ENCODE results near the gene NACC1.

NACC1 gene

GRCh38 chr19:13093407-13094105 lies 24.5 kb upstream of the NACC1 start:
- peak; percentile 96 for DNase-seq (ENCODE audit: low spot score)
- TF ChIP-seq, protein P1, sequence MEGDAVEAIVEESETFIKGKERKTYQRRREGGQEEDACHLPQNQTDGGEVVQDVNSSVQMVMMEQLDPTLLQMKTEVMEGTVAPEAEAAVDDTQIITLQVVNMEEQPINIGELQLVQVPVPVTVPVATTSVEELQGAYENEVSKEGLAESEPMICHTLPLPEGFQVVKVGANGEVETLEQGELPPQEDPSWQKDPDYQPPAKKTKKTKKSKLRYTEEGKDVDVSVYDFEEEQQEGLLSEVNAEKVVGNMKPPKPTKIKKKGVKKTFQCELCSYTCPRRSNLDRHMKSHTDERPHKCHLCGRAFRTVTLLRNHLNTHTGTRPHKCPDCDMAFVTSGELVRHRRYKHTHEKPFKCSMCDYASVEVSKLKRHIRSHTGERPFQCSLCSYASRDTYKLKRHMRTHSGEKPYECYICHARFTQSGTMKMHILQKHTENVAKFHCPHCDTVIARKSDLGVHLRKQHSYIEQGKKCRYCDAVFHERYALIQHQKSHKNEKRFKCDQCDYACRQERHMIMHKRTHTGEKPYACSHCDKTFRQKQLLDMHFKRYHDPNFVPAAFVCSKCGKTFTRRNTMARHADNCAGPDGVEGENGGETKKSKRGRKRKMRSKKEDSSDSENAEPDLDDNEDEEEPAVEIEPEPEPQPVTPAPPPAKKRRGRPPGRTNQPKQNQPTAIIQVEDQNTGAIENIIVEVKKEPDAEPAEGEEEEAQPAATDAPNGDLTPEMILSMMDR (IDR thresholded peaks at IDR 0.05; ENCODE audit: extremely low read depth, missing control alignments) = peak; percentile 83

DNA sequence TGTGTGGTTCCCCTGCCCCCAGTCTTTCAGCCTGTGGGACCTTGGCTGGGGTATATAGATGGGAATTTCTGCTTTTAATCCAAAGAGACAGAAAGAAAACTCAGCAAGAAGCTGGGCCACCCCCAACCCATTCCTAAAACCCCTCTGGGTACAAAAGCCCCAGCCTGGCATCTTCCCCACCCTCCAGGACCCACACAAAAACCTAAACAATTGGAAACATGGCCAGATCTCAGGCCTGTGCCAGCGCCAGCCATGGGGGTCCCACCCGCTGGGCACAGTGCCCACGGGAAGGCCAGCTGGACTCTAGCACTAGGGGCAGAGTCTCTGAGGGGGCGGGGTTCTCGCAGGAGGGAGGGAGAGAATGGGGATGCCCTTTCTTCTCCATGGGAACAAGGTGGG lies 24.0 kb upstream of the NACC1 start:
- TF ChIP-seq, protein P1 (IDR thresholded peaks at IDR 0.05; ENCODE audit: extremely low read depth, missing control alignments) = no peak
- no peak for DNase-seq (ENCODE audit: low spot score)

DNA sequence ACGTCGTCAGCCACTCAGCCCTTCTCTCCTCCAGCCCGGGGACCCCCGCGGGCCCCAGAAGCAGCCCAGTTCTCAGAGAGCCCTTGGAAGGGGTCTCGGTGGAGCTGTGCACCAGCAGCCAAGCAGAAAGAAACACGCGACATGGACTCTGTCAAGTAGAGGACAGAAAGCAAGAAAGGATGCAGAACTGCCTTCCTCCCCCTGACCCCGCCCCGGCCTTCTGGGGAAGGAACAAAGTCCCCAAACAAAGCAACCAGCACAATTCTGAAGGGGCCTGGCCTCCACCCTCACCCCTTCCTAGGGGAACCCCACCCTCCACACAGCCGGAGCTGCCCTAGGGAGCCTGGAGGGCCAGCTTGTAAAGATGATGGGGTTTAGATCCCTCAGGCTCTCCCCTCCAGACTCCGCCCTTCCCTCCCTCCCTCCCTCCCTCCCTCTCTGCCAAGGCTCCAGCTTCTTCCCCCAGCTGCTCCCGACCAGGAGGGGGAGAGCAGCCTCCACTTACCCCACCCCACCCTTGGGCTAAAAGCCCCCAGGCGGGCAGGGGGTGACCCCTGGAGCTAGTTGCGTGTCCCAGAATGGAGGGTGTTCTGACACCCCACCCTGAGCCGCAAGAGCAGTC lies 23.2 kb upstream of the NACC1 start:
- peak; percentile 76 for DNase-seq (ENCODE audit: low spot score)
- TF ChIP-seq, protein P1 (IDR thresholded peaks at IDR 0.05; ENCODE audit: extremely low read depth, missing control alignments) = no peak

GRCh38 chr19:13095393-13095784 lies 22.7 kb upstream of the NACC1 start:
- TF ChIP-seq, protein P1 (IDR thresholded peaks at IDR 0.05; ENCODE audit: extremely low read depth, missing control alignments) = no peak

DNA sequence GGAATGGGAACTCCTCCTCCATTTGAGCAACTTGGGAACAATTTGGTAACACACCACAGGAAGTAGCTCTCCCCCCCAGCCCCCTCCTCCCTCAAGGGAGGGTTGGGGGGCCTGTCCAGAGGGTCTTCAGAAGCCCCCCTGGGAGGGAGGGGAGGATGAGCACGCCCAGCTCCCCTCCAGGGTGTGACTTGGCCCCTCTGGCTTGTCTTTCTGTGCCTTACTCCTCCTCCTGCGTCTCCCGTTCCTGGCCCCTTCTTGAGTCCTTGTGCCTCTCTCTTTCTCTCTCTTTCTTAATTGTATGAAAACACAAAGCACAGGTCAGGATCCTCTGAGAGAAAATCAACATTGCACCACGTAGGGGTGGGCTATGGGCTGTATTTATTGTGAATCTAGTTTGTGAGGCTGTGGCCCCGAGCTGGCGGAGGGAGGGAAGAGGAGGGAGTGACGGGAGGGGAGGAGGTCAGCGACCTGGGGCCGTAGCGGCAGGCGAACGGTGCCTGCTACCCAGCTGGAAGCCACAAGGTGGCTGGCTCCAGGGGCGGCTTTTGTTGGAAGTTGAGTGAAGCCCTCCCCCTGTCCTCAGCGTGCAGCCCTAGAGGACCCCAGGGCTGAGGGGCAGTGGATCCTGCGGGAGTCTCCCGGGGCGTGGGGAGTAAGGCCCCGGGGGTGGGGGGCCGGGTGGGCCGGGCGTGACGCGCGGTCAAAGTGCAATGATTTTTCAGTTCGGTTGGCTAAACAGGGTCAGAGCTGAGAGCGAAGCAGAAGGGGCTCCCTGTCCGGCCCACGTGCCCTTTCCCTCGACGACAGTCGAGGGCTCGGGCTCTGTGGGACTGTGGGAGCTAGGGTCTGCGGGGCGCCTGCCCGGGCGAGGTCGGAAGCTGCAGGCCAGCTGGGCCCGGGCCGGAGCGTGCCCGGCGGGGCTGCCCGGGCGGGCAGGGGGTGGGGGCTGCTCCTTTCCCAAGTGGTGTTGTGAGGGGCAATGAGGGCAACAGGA lies 21.8 kb upstream of the NACC1 start:
- TF ChIP-seq, protein P1 (IDR thresholded peaks at IDR 0.05; ENCODE audit: extremely low read depth, missing control alignments) = no peak
- no peak for DNase-seq (ENCODE audit: low spot score)

More at GRCh38 chr19:13095393-13095784, 22.7 kb upstream of the NACC1 start:
- peak; percentile 69 for DNase-seq (ENCODE audit: low spot score)

DNA sequence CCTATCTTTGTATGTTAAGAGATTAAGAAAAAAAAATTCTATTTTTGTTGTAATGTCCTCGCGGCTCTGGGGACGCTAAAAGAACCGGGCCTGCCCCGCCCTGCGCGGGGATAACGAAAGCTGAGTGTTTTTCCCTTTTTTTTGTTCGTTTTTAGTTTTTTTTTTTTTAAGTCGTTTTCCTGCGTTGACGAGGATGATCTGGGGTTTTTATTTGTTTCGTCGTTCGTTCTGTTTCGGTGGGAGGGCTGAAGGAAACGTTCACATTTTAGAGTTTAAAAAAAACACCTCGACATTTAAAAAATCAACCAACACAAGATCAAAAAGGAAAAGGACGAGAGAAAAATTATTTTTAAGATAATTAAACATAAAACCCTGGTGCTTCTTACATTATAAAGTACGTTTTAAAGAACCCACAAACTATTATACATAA lies 21.0 kb upstream of the NACC1 start:
- TF ChIP-seq, protein P1 (IDR thresholded peaks at IDR 0.05; ENCODE audit: extremely low read depth, missing control alignments) = no peak
- no peak for DNase-seq (ENCODE audit: low spot score)
